ENCODE results near the gene PKHD1. TPM values are rescaled to one million over a fixed set of nuclear protein-coding genes. Genes with fewer than 3 reads are reported as not detected.

Gene PKHD1
- total and polyA plus RNA-seq, 2 of the 13 experiments (the other 11 are each of a cell fraction or from before 2014, with no cell fraction given): 0.01 to 0.13 TPM

DNA sequence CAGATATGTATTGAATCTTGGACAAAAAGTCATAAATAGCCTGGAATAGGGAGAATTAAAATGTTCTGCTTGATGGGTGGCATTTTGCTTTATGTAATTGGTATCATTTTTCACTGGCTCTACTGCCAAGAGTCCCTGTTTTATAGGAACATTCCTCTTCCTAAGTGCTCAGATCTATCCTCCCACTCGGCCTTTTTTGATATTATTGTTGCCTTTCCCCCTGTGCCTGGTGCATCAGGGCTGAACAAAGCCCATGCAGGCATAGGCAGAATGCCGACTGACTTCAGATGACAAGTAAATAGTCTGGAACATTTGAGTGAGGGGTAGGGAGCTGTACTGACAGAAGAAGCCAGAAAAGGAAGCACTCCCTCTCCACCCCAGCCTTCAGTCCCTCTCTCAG lies 127.0 kb downstream of the PKHD1 start:
- Histone ChIP-seq H3K36me3 (replicated peaks in 1 of 2; ENCODE audit: control insufficient read depth in 1 of 2, insufficient read depth in 2 of 2, low read length in 2 of 2) (no peaks in the 10 kb centered on the region), H3K79me2 (ENCODE audit: insufficient read depth, low read length) (no peaks in the 10 kb centered on the region), H3K27me3 (ENCODE audit: control insufficient read depth in 1 of 2, insufficient read depth in 2 of 2, low read length in 2 of 2) (no peaks in the 10 kb centered on the region), H4K20me1 (ENCODE audit: insufficient read depth, low read length) (no peaks in the 10 kb centered on the region), H3K27ac (ENCODE audit: extremely low read length, insufficient read depth, low read length) (no peak overlapping the region), H3K4me3 (replicated peaks in 1 of 3; ENCODE audit: insufficient read depth in 1 of 3, low read depth in 2 of 3, low read length in 3 of 3) (no peak overlapping the region), H3K4me2 (ENCODE audit: low read depth, low read length) (no peak overlapping the region), H3K9me3 (ENCODE audit: low read length) (no peaks in the 10 kb centered on the region), H2AFZ (ENCODE audit: low read length) (no peak overlapping the region), H3K9ac (ENCODE audit: insufficient read depth, low read depth, low read length) (no peak overlapping the region), H3K4me1 (ENCODE audit: insufficient read depth, low read length) (no peaks in the 10 kb centered on the region)
- TF ChIP-seq ZNF10 (CRISPR knock-in tag; IDR thresholded peaks at IDR 0.05; ENCODE audit: borderline replicate concordance, low read depth) (no peak), KMT2A (CRISPR knock-in tag; IDR thresholded peaks at IDR 0.05) (no peak), STAG1 (CRISPR knock-in tag; IDR thresholded peaks at IDR 0.05) (no peak), ZNF879 (CRISPR knock-in tag; IDR thresholded peaks at IDR 0.05) (no peak), KLF12 (CRISPR knock-in tag; IDR thresholded peaks at IDR 0.05; ENCODE audit: borderline replicate concordance) (no peak), NFYC (CRISPR knock-in tag; IDR thresholded peaks at IDR 0.05) (no peak), TBP (CRISPR knock-in tag; IDR thresholded peaks at IDR 0.05) (no peak), ZNF460 (CRISPR knock-in tag; IDR thresholded peaks at IDR 0.05; ENCODE audit: borderline replicate concordance) (no peak), ADNP (CRISPR knock-in tag; IDR thresholded peaks at IDR 0.05) (no peak), U2AF2 (IDR thresholded peaks at IDR 0.05; ENCODE audit: low read depth, low read length) (no peak), TGIF2 (CRISPR knock-in tag; IDR thresholded peaks at IDR 0.05) (no peak), NR2F6 (IDR thresholded peaks at IDR 0.05) (no peak), NR2F6 (CRISPR knock-in tag; IDR thresholded peaks at IDR 0.05) (no peak), PITX1 (CRISPR knock-in tag; IDR thresholded peaks at IDR 0.05) (no peak), MAF1 (CRISPR knock-in tag; IDR thresholded peaks at IDR 0.05; ENCODE audit: borderline replicate concordance) (no peak), ZNF776 (CRISPR knock-in tag; IDR thresholded peaks at IDR 0.05) (no peak), RARA (CRISPR knock-in tag; IDR thresholded peaks at IDR 0.05) (no peak), IRF9 (CRISPR knock-in tag; IDR thresholded peaks at IDR 0.05; ENCODE audit: borderline replicate concordance) (no peak)
- TF ChIP-seq, protein P1, sequence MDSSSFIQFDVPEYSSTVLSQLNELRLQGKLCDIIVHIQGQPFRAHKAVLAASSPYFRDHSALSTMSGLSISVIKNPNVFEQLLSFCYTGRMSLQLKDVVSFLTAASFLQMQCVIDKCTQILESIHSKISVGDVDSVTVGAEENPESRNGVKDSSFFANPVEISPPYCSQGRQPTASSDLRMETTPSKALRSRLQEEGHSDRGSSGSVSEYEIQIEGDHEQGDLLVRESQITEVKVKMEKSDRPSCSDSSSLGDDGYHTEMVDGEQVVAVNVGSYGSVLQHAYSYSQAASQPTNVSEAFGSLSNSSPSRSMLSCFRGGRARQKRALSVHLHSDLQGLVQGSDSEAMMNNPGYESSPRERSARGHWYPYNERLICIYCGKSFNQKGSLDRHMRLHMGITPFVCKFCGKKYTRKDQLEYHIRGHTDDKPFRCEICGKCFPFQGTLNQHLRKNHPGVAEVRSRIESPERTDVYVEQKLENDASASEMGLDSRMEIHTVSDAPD (CRISPR knock-in tag; IDR thresholded peaks at IDR 0.05): no peak
- TF ChIP-seq, protein P2, sequence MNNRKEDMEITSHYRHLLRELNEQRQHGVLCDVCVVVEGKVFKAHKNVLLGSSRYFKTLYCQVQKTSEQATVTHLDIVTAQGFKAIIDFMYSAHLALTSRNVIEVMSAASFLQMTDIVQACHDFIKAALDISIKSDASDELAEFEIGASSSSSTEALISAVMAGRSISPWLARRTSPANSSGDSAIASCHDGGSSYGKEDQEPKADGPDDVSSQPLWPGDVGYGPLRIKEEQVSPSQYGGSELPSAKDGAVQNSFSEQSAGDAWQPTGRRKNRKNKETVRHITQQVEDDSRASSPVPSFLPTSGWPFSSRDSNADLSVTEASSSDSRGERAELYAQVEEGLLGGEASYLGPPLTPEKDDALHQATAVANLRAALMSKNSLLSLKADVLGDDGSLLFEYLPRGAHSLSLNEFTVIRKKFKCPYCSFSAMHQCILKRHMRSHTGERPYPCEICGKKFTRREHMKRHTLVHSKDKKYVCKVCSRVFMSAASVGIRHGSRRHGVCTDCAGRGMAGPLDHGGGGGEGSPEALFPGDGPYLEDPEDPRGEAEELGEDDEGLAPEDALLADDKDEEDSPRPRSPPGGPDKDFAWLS (CRISPR knock-in tag; IDR thresholded peaks at IDR 0.05; ENCODE audit: borderline replicate concordance): no peak
- TF ChIP-seq, protein P3, sequence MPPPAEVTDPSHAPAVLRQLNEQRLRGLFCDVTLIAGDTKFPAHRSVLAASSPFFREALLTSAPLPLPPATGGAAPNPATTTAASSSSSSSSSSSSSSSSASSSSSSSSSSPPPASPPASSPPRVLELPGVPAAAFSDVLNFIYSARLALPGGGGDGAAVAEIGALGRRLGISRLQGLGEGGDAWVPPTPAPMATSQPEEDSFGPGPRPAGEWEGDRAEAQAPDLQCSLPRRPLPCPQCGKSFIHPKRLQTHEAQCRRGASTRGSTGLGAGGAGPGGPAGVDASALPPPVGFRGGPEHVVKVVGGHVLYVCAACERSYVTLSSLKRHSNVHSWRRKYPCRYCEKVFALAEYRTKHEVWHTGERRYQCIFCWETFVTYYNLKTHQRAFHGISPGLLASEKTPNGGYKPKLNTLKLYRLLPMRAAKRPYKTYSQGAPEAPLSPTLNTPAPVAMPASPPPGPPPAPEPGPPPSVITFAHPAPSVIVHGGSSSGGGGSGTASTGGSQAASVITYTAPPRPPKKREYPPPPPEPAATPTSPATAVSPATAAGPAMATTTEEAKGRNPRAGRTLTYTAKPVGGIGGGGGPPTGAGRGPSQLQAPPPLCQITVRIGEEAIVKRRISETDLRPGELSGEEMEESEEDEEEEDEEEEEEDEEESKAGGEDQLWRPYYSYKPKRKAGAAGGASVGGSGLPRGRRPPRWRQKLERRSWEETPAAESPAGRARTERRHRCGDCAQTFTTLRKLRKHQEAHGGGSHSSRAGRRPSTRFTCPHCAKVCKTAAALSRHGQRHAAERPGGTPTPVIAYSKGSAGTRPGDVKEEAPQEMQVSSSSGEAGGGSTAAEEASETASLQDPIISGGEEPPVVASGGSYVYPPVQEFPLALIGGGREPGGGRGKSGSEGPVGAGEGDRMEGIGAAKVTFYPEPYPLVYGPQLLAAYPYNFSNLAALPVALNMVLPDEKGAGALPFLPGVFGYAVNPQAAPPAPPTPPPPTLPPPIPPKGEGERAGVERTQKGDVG (CRISPR knock-in tag; IDR thresholded peaks at IDR 0.05; ENCODE audit: borderline replicate concordance): no peak
- 9% methylated on average over 2 of the region's 2 CpGs for WGBS (ENCODE audit: low lambda C conversion rate)
- ATAC-seq: no peak
- in situ Hi-C loops (cut with HindIII; ENCODE audit: extremely low pct_ligation_motif_present, low pct_unique_long_range_greater_than_20kb): no loop called here
- BruUV-seq (replicated peaks): no TSS peak
- FAIRE-seq: no peak
- no peak for DNase-seq (ENCODE audit: low spot score)
- ChIA-PET CTCF (ENCODE audit: low intra/inter-chr PET ratio, low total read pairs) (interaction anchor here (1.5 to 2.3 kb wide), 2 partner anchors 105 to 1144 kb away, joined by 27 to 34 read pairs; no protein-coding TSS in a partner anchor), POLR2A (no interaction called here)
- intact Hi-C loops (cut with micrococcal nuclease; ENCODE audit: unreplicated experiment): no loop called here

Data from HepG2 (cell line).